Thymus (tissue), 14 donors: ENCODE measurements around the gene XRCC4. TPM values are rescaled to one million over a fixed set of nuclear protein-coding genes. Genes with fewer than 3 reads are reported as not detected.

Experiments used
- DNase-seq, 9 donors: peaks; one replicate each; pipeline ENCODE4 v3.0.0-alpha.2; 2013; ENCODE audit warnings: low spot score in 9 of 9, low read depth in 6 of 9, missing footprints in 1 of 9
- H3K27ac ChIP-seq, 2 donors: one replicate each; pipeline ENCODE4 v1.5.1; 2013; ENCODE audit warnings: control low read depth in 1 of 2, low read depth in 1 of 2, low read length in 1 of 2, mild to moderate bottlenecking in 1 of 2, moderate library complexity in 1 of 2
- H3K27me3 ChIP-seq, 2 donors: one replicate each; pipeline ENCODE4 v1.5.1; 2013; ENCODE audit warnings: low read length in 1 of 2; ENCODE audit not compliant: control insufficient read depth in 2 of 2, insufficient read depth in 1 of 2
- H3K36me3 ChIP-seq, 2 donors: one replicate each; pipeline ENCODE4 v1.5.1; 2013; ENCODE audit warnings: low read length in 1 of 2, mild to moderate bottlenecking in 1 of 2, moderate library complexity in 1 of 2; ENCODE audit not compliant: control insufficient read depth in 2 of 2, insufficient read depth in 2 of 2
- H3K4me1 ChIP-seq, 2 donors: one replicate each; pipeline ENCODE4 v1.5.1; 2013; ENCODE audit warnings: low read length in 2 of 2; ENCODE audit not compliant: control insufficient read depth in 2 of 2, insufficient read depth in 2 of 2
- H3K4me3 ChIP-seq, 2 donors: one replicate each; pipeline ENCODE4 v1.5.1; 2013; ENCODE audit warnings: low read length in 2 of 2, control low read depth in 1 of 2, mild to moderate bottlenecking in 1 of 2
- H3K9me3 ChIP-seq, 2 donors: one replicate each; pipeline ENCODE4 v1.5.1; 2013; ENCODE audit warnings: low read length in 1 of 2, mild to moderate bottlenecking in 1 of 2; ENCODE audit not compliant: control insufficient read depth in 2 of 2, insufficient read depth in 1 of 2
- WGBS: extraction: QIAGEN DNeasy Blood & Tissue Kit; methylation state at CpG from one replicate; pipeline ENCODE4 v1.1.7; 2013; 5-methylcytosine and 5-hydroxymethylcytosine counted together
- long read RNA-seq, 10 donors: transcript quantifications; one replicate each; lab custom pipeline, GENCODE V29; 2026
- polyA plus RNA-seq: library from polyadenylated mRNA; stranded (reverse); fragments of 200-250 nt; gene quantifications from one replicate; pipeline ENCODE4 v1.2.3, GENCODE V29; 2013
- total RNA-seq: library from RNA; stranded (reverse); fragments of 120-200 nt; gene quantifications from one replicate; pipeline ENCODE4 v1.2.4, GENCODE V29; 2013
- donor health status: healthy.

The XRCC4 gene
- total RNA-seq (21.3 TPM), polyA plus RNA-seq (12.5 TPM)
- long read RNA-seq, donor 1, result 0 reads
- long read RNA-seq, donor 2, result 0 reads
- long read RNA-seq, donor 3, transcript XRCC4-203 (8 exons, 1,530 nt), result major isoform, 5 of 14 reads
- long read RNA-seq, donor 3, partial matches to known transcripts, result 5 of 14 reads
- long read RNA-seq, donor 3, other reads (novel, unspliced or antisense), result 0 of 14 reads
- long read RNA-seq, donor 4, partial matches to known transcripts, result 0 of 2 reads
- long read RNA-seq, donor 4, other reads (novel, unspliced or antisense), result 0 of 2 reads
- long read RNA-seq, donor 5, transcript XRCC4-202 (8 exons, 1,579 nt), result major isoform, 13 of 36 reads
- long read RNA-seq, donor 5, partial matches to known transcripts, result 21 of 36 reads
- long read RNA-seq, donor 5, other reads (novel, unspliced or antisense), result 0 of 36 reads
- long read RNA-seq, donor 6, transcript XRCC4-202 (8 exons, 1,579 nt), result major isoform, 5 of 6 reads
- long read RNA-seq, donor 6, partial matches to known transcripts, result 0 of 6 reads
- long read RNA-seq, donor 6, other reads (novel, unspliced or antisense), result 0 of 6 reads
- long read RNA-seq, donor 7, partial matches to known transcripts, result 0 of 3 reads
- long read RNA-seq, donor 7, other reads (novel, unspliced or antisense), result 0 of 3 reads
- long read RNA-seq, donor 8, partial matches to known transcripts, result 0 of 1 reads
- long read RNA-seq, donor 8, other reads (novel, unspliced or antisense), result 0 of 1 reads
- long read RNA-seq, donor 9, partial matches to known transcripts, result 0 of 3 reads
- long read RNA-seq, donor 9, other reads (novel, unspliced or antisense), result 0 of 3 reads
- long read RNA-seq, donor 10, partial matches to known transcripts, result 0 of 4 reads
- long read RNA-seq, donor 10, other reads (novel, unspliced or antisense), result 0 of 4 reads

DNA sequence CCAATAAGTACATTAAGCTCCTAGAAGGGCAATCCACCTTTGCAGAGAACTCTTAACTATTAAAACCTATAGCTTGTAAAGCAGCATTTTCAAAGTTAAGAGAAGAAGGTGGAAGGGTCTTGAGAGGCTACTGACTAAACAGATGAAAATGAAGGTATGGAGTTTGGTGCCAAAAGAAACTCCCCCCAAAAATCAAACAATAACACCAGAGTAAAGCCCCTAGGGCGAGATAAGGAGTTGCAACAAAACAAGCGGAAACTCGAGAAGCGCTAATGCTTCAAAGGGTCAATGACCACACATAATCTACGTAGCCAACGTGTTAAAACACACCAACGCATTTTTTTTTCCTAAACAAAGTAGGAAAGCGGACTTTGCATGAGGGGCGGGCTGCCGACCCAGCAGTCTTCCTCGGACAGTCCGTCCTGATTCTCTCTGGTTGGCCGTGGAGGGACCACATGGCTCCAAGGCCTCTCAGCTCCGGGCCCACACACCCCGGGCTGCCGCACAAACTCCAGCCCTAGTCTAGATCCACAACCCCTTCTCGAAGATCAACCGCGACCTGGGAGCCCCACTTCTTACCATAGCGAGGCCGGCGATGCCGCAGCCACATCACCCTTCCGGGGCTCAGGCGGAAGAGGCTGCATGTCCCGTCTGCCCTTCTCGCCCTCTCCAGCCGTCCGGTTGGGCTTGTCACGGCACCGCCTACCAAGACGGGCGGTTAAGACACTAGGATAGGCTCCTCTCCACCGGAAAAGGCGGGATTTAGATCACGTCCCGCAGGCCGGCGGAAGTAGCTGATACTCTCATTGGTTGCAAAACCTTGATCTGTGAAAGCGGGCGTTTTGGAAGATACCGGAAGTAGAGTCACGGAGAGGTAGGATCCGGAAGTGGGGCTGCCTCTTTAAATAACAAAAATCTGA is at the start of gene XRCC4, which contains the start of gene TMEM167A:
TSS of gene XRCC4 (plus strand) at position 806 of the 920 bp plus-strand sequence. CDS start 27,373 bp downstream, outside the sequence.
TSS of gene TMEM167A (minus strand) at position 653 of the 920 bp plus-strand sequence. CDS start at position 582, 71 bp downstream.
- H3K4me3 ChIP-seq, result peak within 1 kb of the TSS; percentile 99 to 100
- peaks cover 0 to 3% of the 10 kb centered on the region in 2 donors for H3K9me3 ChIP-seq
- WGBS, result under 1% methylated on average over 44 of the region's 44 CpGs
- no peaks in the 10 kb centered on the region for H3K27me3 ChIP-seq
- peak; percentile 84 to 99 (median 96) for DNase-seq
- peaks cover 0 to 7% of the 10 kb centered on the region in 2 donors for H3K36me3 ChIP-seq
- H3K27ac ChIP-seq, result peak within 1 kb of the TSS; percentile 93 to 94
- peaks cover 4 to 6% of the 10 kb centered on the region in 2 donors for H3K4me1 ChIP-seq

DNA sequence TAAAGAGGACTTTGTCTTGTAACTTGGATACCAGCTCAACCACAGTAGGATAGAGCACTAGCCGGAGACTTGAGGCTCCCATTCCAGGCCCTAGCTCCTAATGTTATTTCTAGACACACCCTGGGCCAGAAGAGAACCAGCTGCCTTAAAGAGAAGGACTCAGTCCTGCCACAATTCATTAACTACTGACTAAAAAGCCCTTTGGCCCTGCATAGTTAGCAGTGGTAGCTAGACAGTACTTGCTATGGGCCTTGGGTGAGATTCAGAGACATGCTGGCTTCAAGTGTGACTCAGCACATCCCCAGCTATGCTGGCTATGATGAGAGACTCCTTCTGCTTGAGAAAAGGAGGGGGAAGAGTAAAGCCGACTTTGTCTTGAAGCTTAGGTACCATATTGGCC is 47.4 kb upstream of the XRCC4 start:
- no peaks in the 10 kb centered on the region for H3K9me3 ChIP-seq
- no peak overlapping the region for H3K27ac ChIP-seq
- no peak overlapping the region for H3K4me3 ChIP-seq
- 99% methylated on average over 2 of the region's 2 CpGs for WGBS
- H3K36me3 ChIP-seq, result no peaks in the 10 kb centered on the region
- H3K4me1 ChIP-seq, result no peaks in the 10 kb centered on the region
- DNase-seq, result no peak
- no peaks in the 10 kb centered on the region for H3K27me3 ChIP-seq

DNA sequence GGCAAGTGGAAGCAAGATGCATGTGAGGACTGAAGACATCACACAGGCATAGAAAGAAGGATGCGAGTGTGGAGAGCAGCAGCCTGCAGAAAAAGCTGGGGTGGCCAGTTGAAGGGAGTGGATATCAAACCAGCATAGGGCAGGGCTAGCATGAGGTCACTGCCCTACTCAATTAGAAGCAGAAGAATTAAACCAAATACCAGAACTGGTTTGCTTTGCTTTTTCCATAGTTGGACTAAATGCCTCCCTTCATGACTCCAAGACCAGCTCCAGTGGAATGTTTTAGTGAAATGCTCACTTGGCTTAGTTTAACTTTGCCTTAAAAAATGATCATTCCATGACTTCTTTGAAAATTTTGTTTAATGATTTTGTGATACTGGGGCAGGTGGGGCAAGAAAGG is 46.0 kb upstream of the XRCC4 start:
- WGBS, result 98% methylated on average over 1 of the region's 1 CpG
- Histone ChIP-seq H3K4me3 (no peak overlapping the region), H3K9me3 (no peaks in the 10 kb centered on the region), H3K27ac (no peak overlapping the region), H3K4me1 (no peaks in the 10 kb centered on the region), H3K36me3 (no peaks in the 10 kb centered on the region), H3K27me3 (no peaks in the 10 kb centered on the region)
- no peak for DNase-seq

- no peaks in the 10 kb centered on the region for H3K36me3 ChIP-seq
- H3K27me3 ChIP-seq, result no peaks in the 10 kb centered on the region
- no peaks in the 10 kb centered on the region for H3K9me3 ChIP-seq
- no peak overlapping the region for H3K27ac ChIP-seq
- H3K4me1 ChIP-seq, result no peaks in the 10 kb centered on the region
- no peak overlapping the region for H3K4me3 ChIP-seq
- WGBS, result 67% methylated on average over 3 of the region's 3 CpGs
- DNase-seq, result no peak
Observed at GRCh38 chr5:83034036-83034435, 43.3 kb upstream of the XRCC4 start.

DNA sequence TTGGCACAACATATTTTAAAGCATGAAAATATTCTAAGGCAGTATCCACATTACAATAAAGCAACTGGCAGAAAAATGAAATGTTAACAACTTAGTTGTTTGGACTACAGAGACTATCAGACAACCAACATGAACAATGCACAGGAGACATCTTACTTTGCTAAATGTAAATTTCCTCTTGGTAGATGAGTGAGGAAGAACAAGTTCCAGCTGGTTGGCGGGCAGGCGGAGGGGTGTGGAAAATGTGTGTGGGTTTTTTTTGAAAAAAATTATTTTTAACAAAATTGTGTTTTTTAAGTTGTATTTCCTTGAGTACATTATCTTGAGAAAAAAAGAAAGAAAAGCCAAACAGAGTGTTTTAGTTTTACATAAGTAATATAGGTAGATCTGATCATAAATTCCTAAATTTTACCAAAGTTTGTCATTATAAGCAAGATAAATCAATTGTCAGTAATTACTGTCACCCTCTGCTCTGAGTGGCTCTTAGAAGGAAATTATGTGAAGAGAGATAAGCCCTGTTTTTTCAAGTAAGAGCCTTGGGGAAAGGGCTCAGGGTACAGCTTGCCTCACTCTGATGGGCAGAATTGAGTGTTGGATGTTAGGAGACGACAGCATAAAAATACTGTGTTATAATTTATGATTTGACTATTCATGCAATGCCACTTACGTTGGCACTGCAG is 42.7 kb upstream of the XRCC4 start:
- no peak overlapping the region for H3K4me3 ChIP-seq
- H3K27me3 ChIP-seq, result no peaks in the 10 kb centered on the region
- no peak overlapping the region for H3K27ac ChIP-seq
- 94% methylated on average over 4 of the region's 4 CpGs for WGBS
- H3K36me3 ChIP-seq, result no peaks in the 10 kb centered on the region
- DNase-seq, result no peak
- H3K9me3 ChIP-seq, result no peaks in the 10 kb centered on the region
- no peaks in the 10 kb centered on the region for H3K4me1 ChIP-seq

GRCh38 chr5:83035373-83036100 is 41.8 kb upstream of the XRCC4 start:
- WGBS, result 96% methylated on average over 5 of the region's 5 CpGs
- H3K36me3 ChIP-seq, result no peaks in the 10 kb centered on the region
- no peaks in the 10 kb centered on the region for H3K4me1 ChIP-seq
- no peak overlapping the region for H3K4me3 ChIP-seq
- no peaks in the 10 kb centered on the region for H3K9me3 ChIP-seq
- DNase-seq, result no peak
- H3K27ac ChIP-seq, result no peak overlapping the region
- no peaks in the 10 kb centered on the region for H3K27me3 ChIP-seq

DNA sequence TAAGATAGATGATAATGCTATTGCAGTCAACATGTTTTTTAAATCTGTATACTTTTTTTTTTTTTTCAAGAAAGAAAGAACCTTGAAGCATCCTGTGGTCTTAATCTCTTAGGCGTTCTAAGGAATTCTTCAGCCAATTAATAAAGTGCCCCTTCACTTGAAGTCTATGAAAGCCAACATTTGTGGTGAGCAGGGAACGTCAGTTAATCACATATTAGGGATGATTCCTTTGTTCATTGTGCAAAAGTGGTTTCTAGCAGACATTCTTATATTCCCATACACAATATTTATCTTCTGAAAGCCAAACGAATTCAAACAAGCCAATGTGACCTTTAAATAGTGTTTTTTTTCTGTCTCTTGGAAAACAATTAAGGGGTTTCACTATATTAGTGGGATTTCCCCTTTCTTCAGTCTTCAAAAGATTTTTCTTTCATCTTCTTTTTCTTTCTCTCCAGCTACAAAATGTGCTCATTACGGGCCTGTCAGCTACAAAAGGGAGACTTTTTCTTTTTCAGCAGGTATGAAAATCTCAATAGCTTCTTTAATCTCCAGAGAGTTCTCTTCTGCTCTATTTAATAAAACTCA is 40.3 kb upstream of the XRCC4 start:
- no peaks in the 10 kb centered on the region for H3K36me3 ChIP-seq
- H3K9me3 ChIP-seq, result no peaks in the 10 kb centered on the region
- no peak overlapping the region for H3K27ac ChIP-seq
- H3K4me1 ChIP-seq, result no peaks in the 10 kb centered on the region
- no peak overlapping the region for H3K4me3 ChIP-seq
- no peaks in the 10 kb centered on the region for H3K27me3 ChIP-seq
- DNase-seq, result no peak
- 92% methylated on average over 4 of the region's 4 CpGs for WGBS
